GM13976 (cell line): ENCODE results near the gene BTBD8.

Experiments
- DNase-seq: peaks from one replicate; pipeline ENCODE4 v3.0.0; 2012; ENCODE audit warnings: low spot score
- CTCF ChIP-seq: IDR thresholded peaks from 2 replicates; pipeline ENCODE4 v1.5.1; 2012; ENCODE audit warnings: borderline replicate concordance, mild to moderate bottlenecking; ENCODE audit not compliant: insufficient read depth; ENCODE audit errors: extremely low read depth, missing control alignments, control extremely low read depth
- in situ Hi-C: fragments of 300-500 bp; cut with MboI; formaldehyde crosslinking; loops from one replicate; pipeline ENCODE4 v1.12.0; 2022; ENCODE audit warnings: low sequenced_read_pairs, mixed read lengths, inconsistent platforms; ENCODE audit not compliant: unreplicated experiment

BTBD8 gene

DNA sequence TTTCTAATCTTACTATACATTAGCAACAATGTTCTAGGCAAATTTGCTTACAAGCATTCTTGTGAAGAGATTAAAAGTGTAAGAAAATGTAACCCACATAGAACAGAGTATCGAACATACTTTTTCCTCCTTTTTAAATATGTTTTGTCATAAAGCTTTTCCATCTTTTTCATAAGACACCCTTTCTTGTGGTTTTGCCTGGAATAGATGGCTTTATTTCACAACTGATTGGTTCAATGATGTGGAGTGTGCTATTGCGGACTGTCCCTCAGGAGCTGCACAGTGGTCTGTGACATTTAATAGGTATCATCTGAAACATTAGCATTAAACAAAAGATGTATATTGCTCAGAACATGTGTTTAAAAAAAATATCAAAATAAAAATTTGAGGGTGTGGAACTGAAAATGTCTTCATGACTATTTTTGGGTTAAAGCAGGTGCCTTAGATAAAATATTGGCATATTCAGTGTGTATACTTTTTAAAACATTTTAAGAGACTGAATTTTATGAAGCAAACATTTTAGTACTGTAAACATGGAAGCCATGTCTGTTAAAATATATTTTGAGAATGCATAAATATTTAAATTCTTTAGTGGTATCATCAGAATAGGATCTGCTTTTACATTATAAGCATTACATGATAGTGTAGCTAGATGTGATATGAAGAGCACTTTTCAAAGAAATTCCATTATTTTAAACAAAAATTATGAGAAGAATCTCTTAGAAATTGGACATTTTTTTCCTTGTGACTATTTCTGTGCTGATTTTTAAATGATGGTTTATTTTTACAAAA is 89.3 kb downstream of the BTBD8 start:
- in situ Hi-C loops = no loop called here
- DNase-seq = no peak
- no peak for TF ChIP-seq CTCF

DNA sequence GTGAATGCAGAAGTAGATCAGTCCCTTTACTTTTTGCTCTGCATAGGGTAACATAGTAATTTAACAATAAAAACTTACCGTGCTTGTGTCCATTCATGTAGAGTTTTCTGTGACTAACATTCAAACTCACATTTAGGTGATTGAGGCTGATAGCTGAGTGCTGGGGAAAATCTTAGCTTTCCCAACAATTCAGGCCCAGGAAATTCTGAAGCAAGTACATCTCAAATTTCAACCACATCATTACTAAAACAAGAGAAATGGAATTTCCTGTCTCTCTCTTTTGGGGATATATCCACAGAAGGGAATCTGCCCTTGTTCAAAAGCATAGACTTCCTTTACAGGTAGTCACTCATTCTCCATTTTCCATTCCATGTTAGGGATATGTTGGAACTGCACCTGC is 104.5 kb downstream of the BTBD8 start:
- in situ Hi-C loops = no loop called here
- DNase-seq = no peak
- no peak for TF ChIP-seq CTCF

- in situ Hi-C loops = no loop called here
- no peak for TF ChIP-seq CTCF
- no peak for DNase-seq
These were observed 105.9 kb downstream of the BTBD8 start for GRCh38 chr1:92186081-92186480.

DNA sequence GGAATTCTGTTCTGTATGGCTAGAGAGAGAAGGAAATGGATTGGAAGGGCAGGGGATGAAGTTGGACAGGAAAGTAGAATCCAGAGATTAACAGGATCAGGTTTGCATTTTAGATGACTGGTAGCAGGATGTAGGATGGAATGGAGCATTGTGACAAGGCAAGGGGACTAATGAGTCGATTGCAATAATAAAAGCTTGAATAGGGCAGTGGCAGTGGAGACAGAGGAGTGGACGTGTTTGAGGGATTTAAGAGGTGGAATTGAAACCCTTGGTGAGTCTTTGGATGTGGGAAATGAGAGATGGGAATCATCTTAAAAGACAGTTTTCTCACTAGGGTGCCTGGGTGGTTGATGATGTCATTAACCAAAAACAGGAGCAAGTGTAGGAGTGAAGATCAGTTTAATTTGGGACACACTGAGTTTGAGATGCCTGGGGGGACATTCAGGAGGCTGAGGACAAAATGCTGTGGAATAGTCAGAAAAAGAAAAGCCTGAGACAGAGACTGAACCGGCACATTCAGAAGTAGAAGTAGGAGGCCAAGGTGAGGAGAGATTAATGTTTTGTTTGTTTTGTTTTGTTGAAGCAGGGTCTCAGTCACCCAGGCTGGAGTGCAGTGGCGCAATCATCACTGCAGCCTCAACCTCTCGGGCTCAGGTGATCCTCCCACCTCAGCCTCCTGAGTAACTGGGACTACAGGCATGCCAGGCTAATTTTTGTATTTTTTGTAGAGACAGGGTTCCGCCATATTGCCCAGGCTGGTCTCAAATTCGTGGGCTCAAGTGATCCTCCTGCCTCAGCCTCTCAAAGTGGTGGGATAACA is 108.5 kb downstream of the BTBD8 start:
- in situ Hi-C loops = no loop called here

DNA sequence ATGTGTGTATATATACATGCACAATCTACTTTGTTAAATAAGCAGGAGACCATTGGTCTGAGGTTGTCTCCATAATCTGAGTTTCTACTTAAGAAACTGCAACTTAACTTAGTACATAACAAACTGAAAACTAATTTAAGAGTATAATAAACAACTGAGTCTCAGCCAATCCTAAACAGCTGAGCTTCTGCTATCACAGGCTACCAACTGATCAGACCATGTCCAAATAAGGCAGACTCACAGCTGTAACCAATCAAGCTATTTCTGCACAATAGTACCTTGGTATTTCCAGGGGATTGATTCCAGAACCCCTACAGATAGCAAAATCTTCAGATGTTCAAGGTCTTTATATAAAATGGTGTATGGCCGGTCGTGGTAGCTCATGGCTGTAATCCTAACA is 111.6 kb downstream of the BTBD8 start:
- in situ Hi-C loops = no loop called here
- no peak for DNase-seq
- TF ChIP-seq CTCF = no peak

More for the DNA sequence above, 108.5 kb downstream of the BTBD8 start:
- no peak for TF ChIP-seq CTCF
- DNase-seq = no peak

DNA sequence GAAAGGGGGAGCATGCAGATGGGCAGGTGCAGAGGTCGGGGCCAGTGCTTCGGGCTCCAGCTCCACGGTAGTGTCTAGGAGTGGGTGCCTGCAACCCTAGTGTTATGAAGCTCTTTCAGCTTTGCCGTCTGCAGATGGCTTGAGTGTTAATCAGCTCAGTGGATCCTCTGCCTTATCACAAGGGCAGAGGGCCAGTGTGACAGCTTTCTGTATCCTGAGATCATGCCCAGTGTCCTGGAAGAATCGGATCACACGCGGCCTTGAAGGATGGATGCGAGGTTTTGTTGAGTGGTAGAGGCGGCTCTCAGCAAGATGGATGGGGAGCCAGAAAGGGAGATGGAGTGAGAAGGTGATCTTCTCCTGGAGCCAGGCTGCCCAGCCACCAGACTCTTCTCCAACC is 112.1 kb downstream of the BTBD8 start:
- DNase-seq = no peak
- no peak for TF ChIP-seq CTCF
- in situ Hi-C loops = no loop called here
